B cell (primary cell): Measurements from ENCODE around the gene CCL11.

Experiments used
- CTCF ChIP-seq: fragments of 200-600 bp; IDR thresholded peaks from one replicate; pipeline ENCODE4 v1.8.0; 2022; ENCODE audit warnings: antibody characterized with exemption, mild to moderate bottlenecking
- EZH2 ChIP-seq: IDR thresholded peaks from 2 replicates; pipeline ENCODE4 v1.6.1; 2012; ENCODE audit warnings: borderline replicate concordance, low read depth, mild to moderate bottlenecking, moderate library complexity, low read length; ENCODE audit not compliant: insufficient read depth, poor library complexity, severe bottlenecking

DNA sequence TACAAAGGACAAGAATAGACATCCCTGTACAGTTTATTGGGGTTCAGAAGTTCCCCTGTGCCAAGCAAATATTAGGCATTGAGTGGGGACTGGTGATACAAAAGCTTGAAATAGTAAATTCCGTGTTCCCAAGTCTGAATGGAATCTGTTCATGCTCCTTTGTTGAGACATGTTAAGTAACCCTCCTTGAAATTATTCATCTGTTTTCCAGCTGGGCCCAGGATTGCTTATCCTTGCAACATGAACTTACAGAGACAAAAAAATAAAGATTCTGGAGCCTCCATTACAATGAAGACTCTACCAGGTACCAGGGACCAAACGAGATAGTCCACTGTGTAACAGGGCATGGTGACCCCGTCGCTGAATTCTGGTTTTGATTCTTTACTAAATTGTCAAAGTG lies 27.6 kb downstream of the CCL11 start:
- TF ChIP-seq CTCF (no peak), EZH2 (no peak)
